Measurements from ENCODE around the gene SLC6A18.

The SLC6A18 gene, protein sequence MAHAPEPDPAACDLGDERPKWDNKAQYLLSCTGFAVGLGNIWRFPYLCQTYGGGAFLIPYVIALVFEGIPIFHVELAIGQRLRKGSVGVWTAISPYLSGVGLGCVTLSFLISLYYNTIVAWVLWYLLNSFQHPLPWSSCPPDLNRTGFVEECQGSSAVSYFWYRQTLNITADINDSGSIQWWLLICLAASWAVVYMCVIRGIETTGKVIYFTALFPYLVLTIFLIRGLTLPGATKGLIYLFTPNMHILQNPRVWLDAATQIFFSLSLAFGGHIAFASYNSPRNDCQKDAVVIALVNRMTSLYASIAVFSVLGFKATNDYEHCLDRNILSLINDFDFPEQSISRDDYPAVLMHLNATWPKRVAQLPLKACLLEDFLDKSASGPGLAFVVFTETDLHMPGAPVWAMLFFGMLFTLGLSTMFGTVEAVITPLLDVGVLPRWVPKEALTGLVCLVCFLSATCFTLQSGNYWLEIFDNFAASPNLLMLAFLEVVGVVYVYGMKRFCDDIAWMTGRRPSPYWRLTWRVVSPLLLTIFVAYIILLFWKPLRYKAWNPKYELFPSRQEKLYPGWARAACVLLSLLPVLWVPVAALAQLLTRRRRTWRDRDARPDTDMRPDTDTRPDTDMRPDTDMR

DNA sequence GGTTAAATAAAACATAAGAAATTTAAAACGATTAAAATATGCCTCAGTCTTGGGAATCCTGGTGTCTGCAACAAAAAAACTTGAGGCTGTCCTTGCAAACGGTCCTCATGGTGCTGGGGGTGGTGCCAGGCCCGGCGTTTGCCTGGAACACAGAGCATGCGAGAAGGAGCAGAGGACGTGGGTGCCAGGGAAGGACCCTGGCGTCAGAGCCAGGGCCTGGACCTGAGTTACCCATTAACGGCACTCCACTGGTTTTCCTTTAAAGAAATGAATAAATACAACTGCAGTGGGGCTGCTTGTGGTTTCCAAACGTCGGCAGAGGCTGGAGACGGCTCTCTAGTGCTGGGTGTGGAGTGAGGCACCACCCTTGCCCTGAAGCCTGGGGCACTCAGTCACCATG is at the start of gene SLC6A18:
Gene SLC6A18, plus strand, starts transcription at position 301 of the 400 bp plus-strand sequence. Its CDS starts 97 bp downstream, at position 398.
- no peak for DNase-seq

DNA sequence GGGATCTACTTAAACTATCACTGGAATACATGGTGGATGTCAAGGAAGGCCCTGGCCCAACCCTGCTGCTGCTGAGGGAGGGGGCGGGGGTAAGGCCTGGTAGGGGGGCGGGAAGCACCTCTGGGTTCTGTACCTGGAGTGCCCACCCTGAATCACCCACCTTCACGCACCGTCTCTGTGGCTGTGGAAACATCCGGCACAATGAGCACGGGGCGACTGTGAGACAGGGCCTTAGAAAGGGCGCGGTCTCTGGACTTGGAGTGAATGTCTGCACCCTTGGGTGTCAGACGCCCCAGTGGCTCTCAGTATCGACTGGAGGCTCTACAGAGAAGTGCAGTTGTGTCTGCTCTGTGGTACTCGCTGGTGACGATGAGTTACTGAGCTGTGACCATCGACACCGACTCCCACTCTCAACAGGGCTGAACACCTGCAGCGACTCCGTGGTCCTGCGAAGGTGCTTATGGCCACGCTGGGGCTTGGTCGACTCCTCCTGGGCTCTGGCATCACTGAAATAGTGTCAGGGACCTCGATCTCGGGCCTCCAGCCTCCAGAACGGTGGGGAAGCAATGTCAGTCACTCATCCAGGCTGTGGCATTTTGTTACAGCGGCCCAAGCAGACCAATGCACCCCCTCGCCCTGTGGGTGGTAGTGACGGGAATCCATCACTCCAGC is 49.2 kb upstream of the SLC6A18 start:
- no peak for DNase-seq

GRCh38 chr5:1176473-1177391 is 48.4 kb upstream of the SLC6A18 start:
- DNase-seq, result no peak

DNA sequence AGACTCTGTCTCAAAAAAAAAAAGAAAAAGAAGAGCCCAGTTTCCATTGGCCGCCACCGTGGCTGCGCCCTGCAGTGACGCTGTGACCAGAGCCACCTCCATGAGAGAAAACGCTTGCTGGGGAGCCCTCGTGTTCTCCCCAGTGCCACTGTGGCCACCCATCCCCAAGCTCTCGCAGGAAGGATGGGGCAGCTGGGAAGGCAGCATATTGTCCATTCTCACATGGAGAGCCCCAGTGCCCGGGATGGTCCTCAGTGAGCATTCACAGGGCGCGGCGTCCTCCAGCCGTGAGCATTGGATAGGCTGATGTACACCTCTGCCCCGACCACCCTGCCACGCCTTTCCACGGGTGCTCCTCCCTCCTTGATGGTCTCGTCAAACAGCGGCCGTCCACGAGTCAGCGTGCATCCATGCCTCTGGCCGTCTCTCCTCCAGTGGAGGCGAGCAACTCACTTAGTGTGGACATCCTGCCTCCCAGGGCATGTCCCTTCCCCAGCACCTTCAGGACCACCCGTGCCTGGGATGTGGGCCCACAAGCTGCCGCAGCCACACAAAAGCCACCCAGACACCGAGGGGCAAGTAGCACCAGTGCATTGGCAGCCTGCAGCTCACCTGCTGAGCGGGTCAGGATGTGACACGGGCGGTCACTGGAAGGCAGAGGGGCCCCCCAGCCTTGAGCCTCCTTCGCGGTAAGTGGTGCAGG is 47.2 kb upstream of the SLC6A18 start:
- DNase-seq, result no peak

- no peak for DNase-seq
Observed at GRCh38 chr5:1178529-1179382, 46.4 kb upstream of the SLC6A18 start.

- no peak for DNase-seq
Observed at GRCh38 chr5:1179383-1179715, 45.8 kb upstream of the SLC6A18 start.

- DNase-seq, result no peak
Observed at GRCh38 chr5:1180096-1180495, 45.1 kb upstream of the SLC6A18 start.

- DNase-seq, result no peak
Observed at GRCh38 chr5:1180841-1181271, 44.3 kb upstream of the SLC6A18 start.

- DNase-seq, result no peak
Observed at GRCh38 chr5:1181451-1182359, 43.5 kb upstream of the SLC6A18 start.

- DNase-seq, result no peak
Observed at GRCh38 chr5:1182360-1182632, 42.9 kb upstream of the SLC6A18 start.

DNA sequence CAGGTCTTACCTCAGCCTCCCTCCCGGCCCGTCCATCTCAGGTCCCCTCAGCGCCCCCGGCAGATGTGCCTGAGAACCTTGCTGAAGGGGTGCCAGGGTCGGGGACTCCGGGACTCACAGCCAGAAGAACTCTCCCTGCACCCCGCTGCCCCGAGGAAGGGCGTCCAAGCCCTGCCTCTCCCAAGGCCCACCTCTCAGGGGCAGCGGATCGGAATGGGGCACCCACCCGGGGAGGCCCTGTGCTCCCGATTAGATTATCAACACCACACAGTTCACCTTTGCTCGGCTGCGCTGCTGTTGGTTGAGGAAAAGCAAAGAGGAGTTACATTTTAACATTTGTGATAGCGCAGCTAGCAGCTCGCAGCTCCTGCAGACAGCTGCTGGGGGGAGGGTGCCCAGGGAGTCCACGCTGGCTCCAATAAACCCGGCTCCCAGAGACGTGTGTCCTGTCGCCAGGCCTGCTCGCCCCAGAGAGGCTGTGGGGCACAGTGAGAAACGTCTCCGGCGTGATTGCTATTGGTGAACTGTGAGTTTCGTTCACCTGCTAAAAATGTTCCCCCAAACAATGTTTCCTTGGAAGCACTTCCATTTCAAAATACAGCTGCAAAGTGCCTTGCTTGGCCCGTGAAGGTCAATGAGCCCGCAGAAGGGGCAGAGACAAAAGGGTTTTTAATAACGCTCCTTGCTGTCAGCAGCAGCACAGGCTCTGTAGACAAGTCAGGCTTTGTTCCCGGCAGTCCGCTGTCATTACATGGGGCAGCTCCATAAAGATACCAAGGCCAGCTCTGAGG is 42.4 kb upstream of the SLC6A18 start:
- DNase-seq, result no peak

DNA sequence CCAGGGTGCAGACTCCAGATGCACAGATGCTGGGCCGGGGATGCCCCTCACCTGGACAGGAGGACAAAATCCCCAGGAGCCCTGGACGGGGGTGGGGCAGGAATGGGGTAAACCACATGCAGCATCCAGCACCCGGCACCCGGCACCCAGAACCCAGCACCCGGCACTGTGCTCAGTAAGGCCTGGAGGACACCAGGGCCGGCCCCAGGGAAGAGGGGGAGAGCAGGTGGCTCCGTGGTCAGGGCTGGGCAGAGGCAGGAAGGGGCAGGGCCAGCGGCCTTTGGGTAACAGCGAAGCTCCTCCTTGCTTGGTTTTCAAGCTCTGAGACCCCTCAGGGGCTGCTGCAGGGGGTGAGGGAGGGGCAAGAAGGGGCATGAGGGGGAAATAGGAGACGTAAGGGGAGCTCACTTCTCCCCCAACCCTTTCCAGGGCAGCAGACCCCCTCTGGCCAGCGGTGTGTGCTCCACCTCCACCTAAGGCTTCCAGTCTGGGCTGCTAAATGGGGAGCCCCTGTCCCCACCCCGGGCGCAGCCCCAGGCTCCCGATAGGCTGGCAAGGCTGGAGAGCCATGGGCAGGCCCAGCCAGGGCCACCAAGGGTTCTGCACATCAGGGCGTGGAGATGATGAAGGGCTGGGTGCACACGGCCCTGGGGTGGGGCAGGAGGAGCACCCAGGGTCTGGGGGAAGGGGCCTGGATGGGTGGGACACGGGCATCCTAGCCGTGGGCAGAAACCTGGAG is 41.6 kb upstream of the SLC6A18 start:
- DNase-seq, result no peak

- DNase-seq, result no peak
Observed at GRCh38 chr5:1184163-1184470, 41.1 kb upstream of the SLC6A18 start.

GRCh38 chr5:1184481-1184880 is 40.7 kb upstream of the SLC6A18 start:
- DNase-seq, result no peak

GRCh38 chr5:1185038-1185627 is 40.0 kb upstream of the SLC6A18 start:
- DNase-seq, result no peak

DNA sequence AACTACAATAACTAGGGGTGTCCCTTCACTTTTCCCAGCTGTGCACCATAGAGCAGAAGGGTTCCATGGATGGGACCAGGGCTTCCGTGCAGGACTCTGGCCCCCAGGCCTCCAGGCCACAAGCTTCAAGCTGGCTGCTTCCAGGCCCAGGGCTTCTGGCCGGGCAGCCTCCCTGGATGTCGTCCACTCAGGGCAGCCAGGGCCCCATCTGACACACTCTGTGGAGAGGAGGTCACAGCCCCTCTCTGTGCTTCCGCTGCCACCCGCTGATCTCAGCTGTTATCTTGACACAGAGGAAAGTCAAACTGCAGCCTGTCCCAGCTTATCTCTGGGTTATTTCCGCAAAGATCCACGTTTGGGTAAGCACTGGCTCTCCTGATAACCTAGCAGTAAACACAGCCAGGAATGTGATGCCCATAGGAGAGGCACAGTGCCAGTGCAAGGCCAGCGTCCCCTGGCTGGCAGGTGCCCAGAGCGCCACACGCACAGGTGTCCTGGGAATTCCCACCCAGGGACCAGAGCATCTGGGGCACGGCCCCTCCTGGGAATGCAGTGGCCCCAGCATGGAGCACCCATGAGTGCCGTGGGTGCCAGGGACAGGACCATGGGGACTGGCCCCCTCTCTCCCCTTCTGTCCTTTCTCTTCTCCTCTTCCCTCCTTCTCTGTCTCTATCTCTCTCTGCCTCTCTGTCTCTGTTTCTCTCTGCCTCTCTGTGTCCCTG is 39.4 kb upstream of the SLC6A18 start:
- DNase-seq, result no peak

GRCh38 chr5:1186351-1187233 is 38.6 kb upstream of the SLC6A18 start:
- no peak for DNase-seq
